SK-N-SH treated with all-trans-retinoic acid at 6 μM for 48 hours (cell line): ENCODE data around the gene SMAD6.

Experiments used
- ATAC-seq: fragments of 200-7000 bp; cut with Tn5 transposase; 3 replicates; pipeline ENCODE4 v1.9.1; 2020; ENCODE audit warnings: mild to moderate bottlenecking, moderate library complexity
- ARNTL ChIP-seq: fragments of 450-650 bp; formaldehyde crosslinking; IDR thresholded peaks from 2 replicates; pipeline ENCODE4 v1.5.0; 2020; ENCODE audit warnings: low read depth, mild to moderate bottlenecking, moderate library complexity, borderline replicate concordance
- BACH2 ChIP-seq: fragments of 250-450 bp; sonication (Bioruptor Pico); IDR thresholded peaks from 2 replicates; pipeline ENCODE4 v1.9.0; 2021; ENCODE audit warnings: mild to moderate bottlenecking, borderline replicate concordance
- CSDC2 ChIP-seq: fragments of 250-450 bp; sonication (Bioruptor Pico); IDR thresholded peaks from 2 replicates; pipeline ENCODE4 v1.5.0; 2020; ENCODE audit warnings: mild to moderate bottlenecking, moderate library complexity
- CSRNP3 ChIP-seq: fragments of 250-450 bp; sonication (Bioruptor Pico); IDR thresholded peaks from 2 replicates; pipeline ENCODE4 v1.5.1; 2021; ENCODE audit warnings: mild to moderate bottlenecking, moderate library complexity
- ESRRG ChIP-seq: fragments of 250-450 bp; sonication (Bioruptor Pico); IDR thresholded peaks from 2 replicates; pipeline ENCODE4 v1.6.1; 2021; ENCODE audit warnings: mild to moderate bottlenecking
- GLIS3 ChIP-seq: fragments of 250-450 bp; sonication (Bioruptor Pico); IDR thresholded peaks from 2 replicates; pipeline ENCODE4 v1.5.0; 2020; ENCODE audit warnings: mild to moderate bottlenecking, moderate library complexity
- ISL1 ChIP-seq: fragments of 250-450 bp; sonication (Bioruptor Pico); IDR thresholded peaks from 2 replicates; pipeline ENCODE4 v2.1.2; 2022; ENCODE audit warnings: mild to moderate bottlenecking, moderate library complexity
- OSR1 ChIP-seq: fragments of 250-450 bp; sonication (Bioruptor Pico); IDR thresholded peaks from 2 replicates; pipeline ENCODE4 v1.8.0; 2022; ENCODE audit warnings: moderate library complexity, mild to moderate bottlenecking, inconsistent platforms
- RARB ChIP-seq: fragments of 250-450 bp; sonication (Bioruptor Pico); IDR thresholded peaks from 2 replicates; pipeline ENCODE4 v1.8.0; 2021; ENCODE audit warnings: mild to moderate bottlenecking, moderate library complexity
- SNAI2 ChIP-seq: fragments of 250-450 bp; sonication (Bioruptor Pico); IDR thresholded peaks from 2 replicates; pipeline ENCODE4 v1.5.0; 2020; ENCODE audit warnings: mild to moderate bottlenecking, moderate library complexity
- TCF4 ChIP-seq: fragments of 250-450 bp; sonication (Bioruptor Pico); IDR thresholded peaks from 2 replicates; pipeline ENCODE4 v1.8.0; 2021; ENCODE audit warnings: mild to moderate bottlenecking, moderate library complexity, borderline replicate concordance
- TOX ChIP-seq: fragments of 250-450 bp; sonication (Bioruptor Pico); IDR thresholded peaks from 2 replicates; pipeline ENCODE4 v1.8.0; 2021; ENCODE audit warnings: mild to moderate bottlenecking, moderate library complexity, borderline replicate concordance
- TSHZ2 ChIP-seq: fragments of 250-450 bp; sonication (Bioruptor Pico); IDR thresholded peaks from 2 replicates; pipeline ENCODE4 v1.5.0; 2020; ENCODE audit warnings: mild to moderate bottlenecking, moderate library complexity
- ZC3H10 ChIP-seq: fragments of 250-450 bp; sonication (Bioruptor Pico); IDR thresholded peaks from 2 replicates; pipeline ENCODE4 v1.5.1; 2021; ENCODE audit warnings: mild to moderate bottlenecking, moderate library complexity
- ZFP3 ChIP-seq: fragments of 250-450 bp; sonication (Bioruptor Pico); IDR thresholded peaks from 2 replicates; pipeline ENCODE4 v1.5.0; 2020; ENCODE audit warnings: mild to moderate bottlenecking, moderate library complexity
- ZFP30 ChIP-seq: fragments of 450-650 bp; formaldehyde crosslinking; IDR thresholded peaks from 2 replicates; pipeline ENCODE4 v1.5.0; 2022; ENCODE audit warnings: mild to moderate bottlenecking, moderate library complexity
- ZNF565 ChIP-seq: fragments of 450-650 bp; formaldehyde crosslinking; conservative IDR thresholded peaks from 2 replicates; pipeline ENCODE4 v1.5.0; 2020; ENCODE audit warnings: low read depth, mild to moderate bottlenecking, moderate library complexity
- ZNF70 ChIP-seq: fragments of 450-650 bp; formaldehyde crosslinking; IDR thresholded peaks from 2 replicates; pipeline ENCODE4 v1.5.0; 2020; ENCODE audit warnings: mild to moderate bottlenecking, moderate library complexity
- ZNF8 ChIP-seq: fragments of 450-650 bp; formaldehyde crosslinking; IDR thresholded peaks from 2 replicates; pipeline ENCODE4 v1.5.0; 2020; ENCODE audit warnings: mild to moderate bottlenecking, moderate library complexity
- TF ChIP-seq, protein P1 (sequence below): fragments of 250-450 bp; sonication (Bioruptor Pico); IDR thresholded peaks from 2 replicates; pipeline ENCODE4 v1.5.1; 2020; ENCODE audit warnings: low read depth, mild to moderate bottlenecking, moderate library complexity
- TF ChIP-seq, protein P2 (sequence below): fragments of 250-450 bp; sonication (Bioruptor Pico); IDR thresholded peaks from 2 replicates; pipeline ENCODE4 v1.8.0; 2021; ENCODE audit warnings: low read depth, mild to moderate bottlenecking, moderate library complexity, borderline replicate concordance
- TF ChIP-seq, protein P3 (sequence below): fragments of 250-450 bp; sonication (Bioruptor Pico); IDR thresholded peaks from 2 replicates; pipeline ENCODE4 v1.8.0; 2020; ENCODE audit warnings: mild to moderate bottlenecking, moderate library complexity, borderline replicate concordance

The SMAD6 gene

GRCh38 chr15:66788024-66788423 is 86.0 kb downstream of the SMAD6 start:
- ATAC-seq: no peak
- TF ChIP-seq ZFP30 (CRISPR knock-in tag): no peak
- no peak for TF ChIP-seq ARNTL
- no peak for TF ChIP-seq ZFP3 (CRISPR knock-in tag)
- no peak for TF ChIP-seq TOX (CRISPR knock-in tag)
- no peak for TF ChIP-seq ISL1 (CRISPR knock-in tag)
- TF ChIP-seq, protein P1, sequence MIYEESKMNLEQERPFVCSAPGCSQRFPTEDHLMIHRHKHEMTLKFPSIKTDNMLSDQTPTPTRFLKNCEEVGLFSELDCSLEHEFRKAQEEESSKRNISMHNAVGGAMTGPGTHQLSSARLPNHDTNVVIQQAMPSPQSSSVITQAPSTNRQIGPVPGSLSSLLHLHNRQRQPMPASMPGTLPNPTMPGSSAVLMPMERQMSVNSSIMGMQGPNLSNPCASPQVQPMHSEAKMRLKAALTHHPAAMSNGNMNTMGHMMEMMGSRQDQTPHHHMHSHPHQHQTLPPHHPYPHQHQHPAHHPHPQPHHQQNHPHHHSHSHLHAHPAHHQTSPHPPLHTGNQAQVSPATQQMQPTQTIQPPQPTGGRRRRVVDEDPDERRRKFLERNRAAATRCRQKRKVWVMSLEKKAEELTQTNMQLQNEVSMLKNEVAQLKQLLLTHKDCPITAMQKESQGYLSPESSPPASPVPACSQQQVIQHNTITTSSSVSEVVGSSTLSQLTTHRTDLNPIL (CRISPR knock-in tag): no peak
- no peak for TF ChIP-seq CSDC2 (CRISPR knock-in tag)
- no peak for TF ChIP-seq ZNF565 (CRISPR knock-in tag)
- no peak for TF ChIP-seq TSHZ2 (CRISPR knock-in tag)
- no peak for TF ChIP-seq ESRRG (CRISPR knock-in tag)
- TF ChIP-seq CSRNP3 (CRISPR knock-in tag): no peak
- no peak for TF ChIP-seq TCF4 (CRISPR knock-in tag)
- TF ChIP-seq GLIS3: no peak
- TF ChIP-seq, protein P2, sequence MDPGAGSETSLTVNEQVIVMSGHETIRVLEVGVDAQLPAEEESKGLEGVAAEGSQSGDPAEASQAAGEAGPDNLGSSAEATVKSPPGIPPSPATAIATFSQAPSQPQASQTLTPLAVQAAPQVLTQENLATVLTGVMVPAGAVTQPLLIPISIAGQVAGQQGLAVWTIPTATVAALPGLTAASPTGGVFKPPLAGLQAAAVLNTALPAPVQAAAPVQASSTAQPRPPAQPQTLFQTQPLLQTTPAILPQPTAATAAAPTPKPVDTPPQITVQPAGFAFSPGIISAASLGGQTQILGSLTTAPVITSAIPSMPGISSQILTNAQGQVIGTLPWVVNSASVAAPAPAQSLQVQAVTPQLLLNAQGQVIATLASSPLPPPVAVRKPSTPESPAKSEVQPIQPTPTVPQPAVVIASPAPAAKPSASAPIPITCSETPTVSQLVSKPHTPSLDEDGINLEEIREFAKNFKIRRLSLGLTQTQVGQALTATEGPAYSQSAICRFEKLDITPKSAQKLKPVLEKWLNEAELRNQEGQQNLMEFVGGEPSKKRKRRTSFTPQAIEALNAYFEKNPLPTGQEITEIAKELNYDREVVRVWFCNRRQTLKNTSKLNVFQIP: no peak
- TF ChIP-seq ZNF70 (CRISPR knock-in tag): no peak
- no peak for TF ChIP-seq RARB (CRISPR knock-in tag)
- TF ChIP-seq, protein P3, sequence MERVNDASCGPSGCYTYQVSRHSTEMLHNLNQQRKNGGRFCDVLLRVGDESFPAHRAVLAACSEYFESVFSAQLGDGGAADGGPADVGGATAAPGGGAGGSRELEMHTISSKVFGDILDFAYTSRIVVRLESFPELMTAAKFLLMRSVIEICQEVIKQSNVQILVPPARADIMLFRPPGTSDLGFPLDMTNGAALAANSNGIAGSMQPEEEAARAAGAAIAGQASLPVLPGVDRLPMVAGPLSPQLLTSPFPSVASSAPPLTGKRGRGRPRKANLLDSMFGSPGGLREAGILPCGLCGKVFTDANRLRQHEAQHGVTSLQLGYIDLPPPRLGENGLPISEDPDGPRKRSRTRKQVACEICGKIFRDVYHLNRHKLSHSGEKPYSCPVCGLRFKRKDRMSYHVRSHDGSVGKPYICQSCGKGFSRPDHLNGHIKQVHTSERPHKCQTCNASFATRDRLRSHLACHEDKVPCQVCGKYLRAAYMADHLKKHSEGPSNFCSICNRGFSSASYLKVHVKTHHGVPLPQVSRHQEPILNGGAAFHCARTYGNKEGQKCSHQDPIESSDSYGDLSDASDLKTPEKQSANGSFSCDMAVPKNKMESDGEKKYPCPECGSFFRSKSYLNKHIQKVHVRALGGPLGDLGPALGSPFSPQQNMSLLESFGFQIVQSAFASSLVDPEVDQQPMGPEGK: no peak
- TF ChIP-seq ZC3H10: no peak
- TF ChIP-seq OSR1 (CRISPR knock-in tag): no peak
- TF ChIP-seq, all 23 proteins: peak for 0

GRCh38 chr15:66789029-66790025 is 87.3 kb downstream of the SMAD6 start:
- ATAC-seq: peak; percentile 89
- TF ChIP-seq RARB (CRISPR knock-in tag) (no peak), TCF4 (CRISPR knock-in tag) (no peak), ISL1 (CRISPR knock-in tag) (no peak), ARNTL (no peak), ZNF8 (CRISPR knock-in tag) (no peak), GLIS3 (no peak), ZNF70 (CRISPR knock-in tag) (no peak), ZFP30 (CRISPR knock-in tag) (no peak), ESRRG (CRISPR knock-in tag) (no peak), CSRNP3 (CRISPR knock-in tag) (no peak), BACH2 (CRISPR knock-in tag) (no peak), ZNF565 (CRISPR knock-in tag) (no peak), ZFP3 (CRISPR knock-in tag) (no peak), SNAI2 (no peak), CSDC2 (CRISPR knock-in tag) (no peak), OSR1 (CRISPR knock-in tag) (no peak)
- TF ChIP-seq, protein P3: no peak
- TF ChIP-seq, protein P1 (CRISPR knock-in tag): no peak
